ENCODE measurements around the gene KLF13.

Gene KLF13

GRCh38 chr15:31385736-31386135 is 59.1 kb downstream of the KLF13 start:
- no peak for DNase-seq

- no peak for DNase-seq
Observed at GRCh38 chr15:31387092-31387478, 60.5 kb downstream of the KLF13 start.

DNA sequence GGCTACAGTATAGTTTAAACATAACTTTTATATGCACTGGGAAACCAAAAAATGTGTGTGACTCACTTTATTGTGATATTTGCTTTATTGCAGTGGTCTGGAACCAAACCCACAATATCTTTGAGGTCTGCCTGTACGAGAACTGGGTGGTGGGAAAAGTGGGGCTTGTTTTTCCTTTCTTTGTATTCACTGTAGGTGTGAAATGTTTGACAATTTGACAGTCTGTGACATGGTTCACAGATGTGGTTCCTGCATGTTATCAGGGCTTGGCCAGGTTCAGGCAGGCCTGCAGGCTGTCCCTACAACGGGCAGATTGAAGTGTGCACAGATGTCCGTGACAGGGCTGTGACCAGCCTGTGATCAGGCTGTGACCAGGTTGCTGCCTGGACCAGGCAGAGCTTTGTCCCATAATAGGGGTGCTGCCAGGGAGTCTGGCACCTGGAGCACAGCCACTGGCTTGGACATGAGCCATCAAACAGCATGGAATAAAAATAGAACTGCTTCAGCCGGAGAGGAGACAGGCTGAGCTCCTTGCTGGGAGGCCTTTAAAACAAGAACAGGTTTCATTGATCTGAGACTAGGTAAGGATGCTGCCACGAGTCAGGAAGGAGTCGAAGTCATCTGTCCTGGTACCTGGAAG is 61.0 kb downstream of the KLF13 start:
- DNase-seq, result no peak

- DNase-seq, result no peak
Observed at GRCh38 chr15:31389576-31389975, 62.9 kb downstream of the KLF13 start.

DNA sequence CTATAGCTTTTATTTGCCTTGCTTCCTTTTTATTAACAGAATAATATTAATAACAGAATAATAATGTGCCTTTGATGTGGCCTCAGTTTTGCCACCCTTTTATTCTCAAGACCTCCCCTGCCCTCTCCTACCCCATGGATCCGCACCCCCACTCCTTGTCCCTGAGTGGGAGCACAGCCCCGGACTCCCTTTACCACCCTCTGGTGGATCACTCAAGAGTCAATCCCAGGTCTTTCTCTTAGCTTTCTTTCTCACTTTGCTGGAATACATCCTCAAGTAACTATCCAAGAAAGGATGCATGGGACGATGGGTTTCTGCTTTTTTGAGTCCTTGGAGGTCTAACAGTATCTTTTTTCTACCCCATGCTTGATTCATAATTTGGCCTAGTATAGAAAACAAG is 63.4 kb downstream of the KLF13 start:
- no peak for DNase-seq

GRCh38 chr15:31390777-31391486 is 64.3 kb downstream of the KLF13 start:
- DNase-seq, result no peak

DNA sequence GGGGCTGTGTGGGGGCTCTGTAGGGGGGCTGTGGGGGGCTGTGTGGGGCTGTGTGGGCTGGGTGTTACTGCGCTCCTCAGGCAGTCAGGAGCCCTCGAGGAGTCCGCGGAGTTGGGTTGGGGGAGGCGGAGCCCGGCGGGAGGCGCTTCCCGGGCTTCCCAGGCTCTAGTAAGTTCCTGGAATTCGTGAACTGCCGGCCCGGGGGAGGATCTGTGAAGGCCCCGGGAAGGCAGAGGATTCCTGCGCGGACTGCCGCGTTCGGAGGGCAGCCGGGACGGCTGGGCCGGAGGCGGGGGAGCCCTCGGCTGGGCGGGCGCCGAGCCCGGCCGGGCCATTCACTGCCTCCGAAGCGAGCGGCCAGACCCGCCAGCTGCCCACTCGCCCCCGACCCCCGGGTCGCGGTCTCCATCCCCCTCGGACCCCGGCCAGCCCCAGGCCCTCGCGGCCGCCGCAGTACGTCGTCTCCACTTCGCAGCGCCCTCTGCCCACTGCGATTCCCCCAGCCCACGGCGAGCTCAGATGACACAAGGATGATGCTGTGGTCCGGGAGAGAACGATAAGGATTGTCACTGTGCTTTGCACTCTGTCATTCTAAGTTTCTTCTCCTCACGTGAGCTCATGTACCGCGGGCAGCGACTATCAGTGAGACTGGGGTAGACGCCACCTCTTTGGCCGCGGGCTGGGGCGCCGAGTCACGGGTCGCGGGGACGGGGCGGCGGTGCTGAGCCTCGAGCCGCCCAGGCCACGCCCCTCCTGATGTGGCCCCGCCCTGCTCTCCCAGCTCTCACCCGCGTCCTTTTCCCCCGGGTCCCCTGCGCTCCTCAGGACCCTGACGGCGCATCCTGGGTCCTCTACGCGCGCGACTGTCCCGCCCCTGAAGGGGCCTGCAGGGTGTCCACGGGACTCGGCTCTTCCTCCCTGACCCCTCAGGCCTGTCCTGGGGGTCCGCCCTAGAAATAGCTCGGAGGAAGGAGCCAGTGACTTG is 65.3 kb downstream of the KLF13 start:
- peak; percentile 65 for DNase-seq

- no peak for DNase-seq
Observed at GRCh38 chr15:31392761-31393401, 66.2 kb downstream of the KLF13 start.

GRCh38 chr15:31393444-31394091 is 66.9 kb downstream of the KLF13 start:
- no peak for DNase-seq

- DNase-seq, result no peak
Observed at GRCh38 chr15:31396881-31397560, 70.4 kb downstream of the KLF13 start.

DNA sequence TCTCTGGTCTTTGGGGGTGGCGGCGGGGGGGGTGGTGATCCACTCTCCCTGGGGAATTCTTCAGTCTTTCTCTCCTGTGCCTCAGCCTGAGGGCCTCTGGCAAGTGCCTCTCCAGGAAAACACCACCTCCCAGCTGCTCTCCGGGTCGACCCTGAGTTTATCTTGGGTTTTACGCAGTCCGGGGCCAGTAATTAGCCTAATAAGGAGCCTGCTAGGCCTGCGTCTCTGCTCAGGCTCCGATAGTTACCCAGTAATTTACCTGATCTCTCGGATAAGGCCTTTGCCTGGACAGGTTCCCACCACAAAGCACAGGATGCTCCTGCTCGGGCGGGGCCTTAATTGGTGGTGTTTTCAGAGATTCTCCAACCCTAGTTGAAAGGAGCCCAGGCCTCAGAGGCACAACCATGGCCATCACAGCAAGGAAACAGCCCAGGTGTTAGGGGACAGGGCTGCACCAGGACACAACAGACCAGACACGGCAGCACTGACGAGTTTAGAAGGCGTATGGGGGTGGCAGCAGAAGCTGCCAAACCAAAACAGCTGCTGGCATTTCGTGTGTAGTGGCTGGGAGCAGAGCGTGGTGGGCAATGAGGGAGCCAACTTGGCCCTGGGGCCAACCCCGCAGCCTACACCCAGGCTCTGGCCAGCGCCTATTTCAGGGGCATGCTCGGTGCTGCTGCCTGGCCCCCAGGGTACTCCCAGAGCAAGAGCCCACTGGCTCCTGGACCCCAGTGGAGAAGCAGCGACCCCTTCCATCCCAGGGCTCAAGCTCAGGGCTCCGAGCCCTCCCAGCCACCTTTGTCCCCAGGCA is 71.4 kb downstream of the KLF13 start:
- DNase-seq, result no peak

GRCh38 chr15:31398677-31399301 is 72.2 kb downstream of the KLF13 start:
- DNase-seq, result no peak

DNA sequence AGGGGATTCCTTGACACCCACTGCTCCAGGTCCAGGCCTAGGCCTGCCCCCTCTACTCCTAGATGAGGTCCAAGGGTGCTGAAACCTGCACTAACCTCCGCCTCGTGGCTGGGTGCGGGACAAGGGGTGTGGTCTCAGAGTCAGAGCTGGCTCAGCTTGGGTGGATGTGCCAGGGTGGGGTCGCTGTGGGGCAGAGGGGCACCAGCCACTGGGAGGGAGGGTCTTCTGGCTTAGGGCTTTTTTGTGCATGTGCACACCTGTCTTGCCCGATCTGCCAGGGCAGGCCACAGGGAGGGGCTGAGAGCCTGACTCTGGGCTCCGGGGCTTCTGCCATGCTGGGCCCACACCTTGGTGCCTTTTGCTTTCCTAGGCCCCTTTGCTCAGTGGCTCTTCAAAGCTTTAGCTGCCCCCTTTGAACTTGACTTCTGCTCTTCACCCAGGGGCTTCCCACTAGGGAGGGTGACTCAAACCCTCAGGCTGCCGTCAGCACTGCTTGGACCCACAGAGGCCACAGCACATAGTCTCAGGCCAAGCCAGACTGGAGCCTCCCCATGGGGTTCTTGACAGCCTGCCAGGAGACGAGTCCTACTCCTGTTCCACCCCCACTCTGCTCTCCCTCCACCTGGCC is 73.0 kb downstream of the KLF13 start:
- DNase-seq, result no peak

DNA sequence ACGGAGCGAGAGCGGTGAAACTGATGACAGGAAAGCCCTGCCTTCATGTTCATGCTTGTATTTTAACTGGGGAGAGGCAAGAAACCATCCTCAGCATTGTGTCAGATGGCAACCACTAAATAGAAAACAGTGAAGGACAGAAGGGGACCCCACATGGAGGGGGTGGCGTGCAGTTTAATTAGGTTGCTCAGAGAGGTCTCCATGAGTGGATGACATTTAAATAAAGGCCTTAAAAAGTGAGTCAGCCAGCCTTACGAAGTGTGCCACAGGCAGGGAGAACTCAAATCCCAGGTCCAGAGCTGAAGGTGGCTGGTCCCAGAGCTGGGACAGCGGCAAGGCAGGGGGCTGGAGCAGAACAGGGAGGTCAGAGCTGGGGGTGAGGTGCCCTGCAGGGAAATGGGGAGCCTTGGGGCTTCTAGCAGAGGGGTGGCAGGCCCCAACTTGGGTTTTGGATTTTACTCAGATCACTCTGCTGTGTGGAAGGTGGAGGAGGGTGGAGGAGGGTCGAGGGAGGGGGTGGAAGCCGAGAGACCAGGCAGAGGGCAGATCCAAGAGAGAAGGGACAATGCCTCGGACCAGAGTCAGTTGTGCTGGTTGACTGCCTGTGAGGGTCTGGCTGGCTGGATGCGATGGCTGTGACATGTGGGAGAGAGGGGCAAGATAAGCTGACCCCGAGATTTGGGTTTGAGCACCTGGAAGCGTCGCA is 73.7 kb downstream of the KLF13 start:
- DNase-seq, result no peak

- DNase-seq, result no peak
Observed at GRCh38 chr15:31401282-31401681, 74.6 kb downstream of the KLF13 start.

DNA sequence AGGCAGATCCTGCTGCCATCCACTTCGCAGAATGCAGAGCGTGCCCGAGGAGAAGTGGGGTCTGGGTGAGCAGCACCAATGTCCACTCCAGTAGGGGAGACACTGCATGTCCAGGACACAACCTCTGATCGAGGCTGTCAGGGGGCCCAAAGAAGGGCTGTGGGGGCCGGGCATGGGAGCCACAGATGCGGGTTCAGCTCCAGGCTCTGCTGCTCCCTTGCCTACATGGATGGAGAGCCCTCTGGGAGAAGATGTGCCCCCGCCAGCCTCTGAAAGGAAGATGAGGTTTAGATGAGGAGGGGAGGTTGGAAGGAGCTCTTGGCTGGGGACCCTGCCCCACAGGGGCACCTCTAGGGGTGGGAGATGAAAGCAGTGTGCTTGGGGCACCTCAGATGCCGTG is 75.4 kb downstream of the KLF13 start:
- DNase-seq, result no peak

DNA sequence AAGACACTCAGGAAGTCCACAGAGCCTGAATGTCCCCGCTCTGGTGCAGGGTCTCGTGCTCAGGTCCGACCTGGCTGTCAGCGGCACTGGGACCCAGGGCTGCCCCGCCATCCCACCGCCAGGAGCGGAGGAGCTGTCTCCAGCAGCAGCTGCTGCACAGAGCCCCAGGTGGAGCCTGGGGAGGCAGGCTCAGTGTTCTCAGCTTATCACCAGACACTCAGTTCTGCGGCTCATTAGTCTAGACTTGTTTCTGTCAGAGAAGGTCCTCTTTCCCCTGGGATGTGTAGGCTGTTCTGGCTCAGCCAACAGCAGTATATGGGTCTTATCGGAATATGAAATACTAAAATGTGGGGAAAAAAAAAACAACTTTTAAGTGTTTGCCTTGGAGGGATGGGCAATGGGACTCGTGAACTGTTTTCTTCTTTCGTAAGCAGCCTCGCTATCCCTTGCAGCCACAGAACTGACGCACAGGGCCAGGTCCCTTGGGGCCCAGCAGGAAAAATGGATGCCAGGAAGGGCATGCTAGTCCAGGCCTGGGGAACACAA is 75.9 kb downstream of the KLF13 start:
- DNase-seq, result no peak

DNA sequence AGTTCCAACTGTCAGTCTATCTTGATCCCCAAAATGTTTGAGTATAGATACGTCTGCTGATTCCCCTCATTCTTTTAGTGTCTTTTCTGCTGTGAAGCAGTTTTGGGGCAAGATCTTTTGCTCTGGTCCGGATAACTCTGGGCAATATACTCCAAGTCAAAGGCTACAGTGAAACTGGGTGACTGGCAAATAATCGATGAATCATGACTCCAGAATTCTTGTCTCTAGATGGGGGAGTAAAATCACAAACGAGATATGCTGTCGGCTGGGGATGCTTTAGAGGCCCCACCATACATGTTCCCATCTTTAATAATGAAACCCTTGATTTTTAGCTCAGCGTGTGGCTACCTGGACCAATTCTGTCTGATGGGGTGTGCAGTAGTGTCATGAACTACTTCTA is 76.5 kb downstream of the KLF13 start:
- no peak for DNase-seq

GRCh38 chr15:31403606-31404005 is 77.0 kb downstream of the KLF13 start:
- no peak for DNase-seq
